H9 (cell line): Measurements from ENCODE around the gene DNAI7. TPM values are rescaled to one million over a fixed set of nuclear protein-coding genes. Genes with fewer than 3 reads are reported as not detected.

Source experiments
- DNase-seq: peaks from one replicate; pipeline ENCODE4 v3.0.0-alpha.2; 2017
- H2AFZ ChIP-seq: one replicate; pipeline ENCODE4 v1.6.1; 2013; ENCODE audit warnings: mild to moderate bottlenecking, low read length, control low read depth, moderate library complexity
- H2AK5ac ChIP-seq: 2 replicates; pipeline ENCODE4 v1.6.1; 2013; ENCODE audit warnings: low read length, control low read depth, mixed read lengths; ENCODE audit not compliant: insufficient read length
- H2BK120ac ChIP-seq: one replicate; pipeline ENCODE4 v1.6.1; 2013; ENCODE audit warnings: low read depth, mild to moderate bottlenecking, low read length, control low read depth, inconsistent platforms; ENCODE audit not compliant: poor library complexity, severe bottlenecking
- H2BK12ac ChIP-seq: 2 replicates; pipeline ENCODE4 v1.6.1; 2013; ENCODE audit warnings: low read length, control low read depth, mixed read lengths, low read depth; ENCODE audit not compliant: insufficient read length
- H2BK15ac ChIP-seq: 2 replicates; pipeline ENCODE4 v1.6.1; 2013; ENCODE audit warnings: low read depth, low read length, control low read depth
- H2BK20ac ChIP-seq: one replicate; pipeline ENCODE4 v1.6.1; 2013; ENCODE audit warnings: low read depth, mild to moderate bottlenecking, low read length, control low read depth, inconsistent platforms; ENCODE audit not compliant: poor library complexity, severe bottlenecking
- H2BK5ac ChIP-seq: 2 replicates; pipeline ENCODE4 v1.6.1; 2013; ENCODE audit warnings: low read length, control low read depth, mixed read lengths; ENCODE audit not compliant: insufficient read length
- H3K14ac ChIP-seq: 2 replicates; pipeline ENCODE4 v1.6.1; 2013; ENCODE audit warnings: low read length, control low read depth; ENCODE audit not compliant: insufficient read depth
- H3K18ac ChIP-seq: 2 replicates; pipeline ENCODE4 v1.6.1; 2013; ENCODE audit warnings: low read depth, mild to moderate bottlenecking, mixed read lengths, low read length, control low read depth; ENCODE audit not compliant: insufficient read length
- H3K23ac ChIP-seq: 2 replicates; pipeline ENCODE4 v1.6.1; 2013; ENCODE audit warnings: low read length, control low read depth, mixed read lengths, low read depth; ENCODE audit not compliant: insufficient read length
- H3K23me2 ChIP-seq: 2 replicates; pipeline ENCODE4 v1.6.1; 2013; ENCODE audit warnings: low read depth, mild to moderate bottlenecking, mixed read lengths, low read length, control low read depth; ENCODE audit not compliant: insufficient read length, poor library complexity, severe bottlenecking
- H3K27ac ChIP-seq: 2 replicates; pipeline ENCODE4 v1.5.1; 2013; ENCODE audit warnings: low read length, control low read depth, mixed read lengths, low read depth; ENCODE audit not compliant: insufficient read length
- H3K27me3 ChIP-seq: 2 replicates; pipeline ENCODE4 v1.6.1; 2013; ENCODE audit warnings: low read length, control low read depth, inconsistent platforms; ENCODE audit not compliant: insufficient read depth
- H3K4ac ChIP-seq: 2 replicates; pipeline ENCODE4 v1.6.1; 2013; ENCODE audit warnings: low read depth, mild to moderate bottlenecking, control low read depth, inconsistent platforms, low read length, moderate library complexity
- H3K4me1 ChIP-seq: 2 replicates; pipeline ENCODE4 v1.6.1; 2013; ENCODE audit warnings: low read length, control low read depth, inconsistent platforms; ENCODE audit not compliant: insufficient read depth
- H3K4me2 ChIP-seq: 2 replicates; pipeline ENCODE4 v1.6.1; 2013; ENCODE audit warnings: low read length, control low read depth, mixed read lengths; ENCODE audit not compliant: insufficient read length, insufficient read depth
- H3K56ac ChIP-seq: 2 replicates; pipeline ENCODE4 v1.6.1; 2013; ENCODE audit warnings: low read depth, mild to moderate bottlenecking, mixed read lengths, low read length, control low read depth; ENCODE audit not compliant: insufficient read length
- H3K79me1 ChIP-seq: 2 replicates; pipeline ENCODE4 v1.6.1; 2013; ENCODE audit warnings: low read depth, mild to moderate bottlenecking, moderate library complexity, low read length, control low read depth, inconsistent platforms; ENCODE audit not compliant: insufficient read depth, poor library complexity, severe bottlenecking
- H3K79me2 ChIP-seq: 2 replicates; pipeline ENCODE4 v1.6.1; 2013; ENCODE audit warnings: low read length, control low read depth, inconsistent platforms; ENCODE audit not compliant: insufficient read depth
- H3K9ac ChIP-seq: 2 replicates; pipeline ENCODE4 v1.6.1; 2013; ENCODE audit warnings: low read length, control low read depth, mixed read lengths; ENCODE audit not compliant: insufficient read length; ENCODE audit errors: extremely low read depth
- H3K9me3 ChIP-seq: one replicate; pipeline ENCODE4 v1.6.1; 2013; ENCODE audit warnings: low read depth, low read length, inconsistent platforms; ENCODE audit not compliant: control insufficient read depth
- H3T11ph ChIP-seq: one replicate; pipeline ENCODE4 v1.6.1; 2013; ENCODE audit warnings: mild to moderate bottlenecking, low read length, control low read depth, inconsistent platforms
- H4K20me1 ChIP-seq: one replicate; pipeline ENCODE4 v1.6.1; 2013; ENCODE audit not compliant: control insufficient read depth, insufficient read length, insufficient read depth
- H4K5ac ChIP-seq: 2 replicates; pipeline ENCODE4 v1.6.1; 2013; ENCODE audit warnings: low read depth, mild to moderate bottlenecking, mixed read lengths, low read length, control low read depth; ENCODE audit not compliant: insufficient read length
- H4K8ac ChIP-seq: replicated peaks from 2 replicates; pipeline ENCODE4 v1.6.1; 2013; ENCODE audit warnings: low read length, control low read depth, mixed read lengths, low read depth; ENCODE audit not compliant: insufficient read length
- H4K91ac ChIP-seq: 2 replicates; pipeline ENCODE4 v1.6.1; 2013; ENCODE audit warnings: low read depth, mild to moderate bottlenecking, moderate library complexity, mixed read lengths, low read length, control low read depth; ENCODE audit not compliant: insufficient read length
- H3K27ac Mint-ChIP-seq, 3 experiments: 2 replicates in 2 of 3; 3 replicates in 1 of 3; pipeline ENCODE4 v1.8.0; 2020 to 2021; ENCODE audit warnings: mixed read lengths in 3 of 3, mild to moderate bottlenecking in 1 of 3, moderate library complexity in 1 of 3
- H3K27me3 Mint-ChIP-seq: 2 replicates; pipeline ENCODE4 v1.8.0; 2021; ENCODE audit warnings: low read depth, mild to moderate bottlenecking, moderate library complexity, mixed read lengths
- H3K36me3 Mint-ChIP-seq, 3 experiments: 2 replicates in 2 of 3; 3 replicates in 1 of 3; pipeline ENCODE4 v1.8.0; 2020 to 2021; ENCODE audit warnings: low read depth in 3 of 3, mixed read lengths in 3 of 3; ENCODE audit not compliant: insufficient read depth in 1 of 3
- H3K4me1 Mint-ChIP-seq, 2 experiments: 2 replicates each; pipeline ENCODE4 v1.8.0; 2020; ENCODE audit warnings: mixed read lengths in 2 of 2
- H3K4me3 Mint-ChIP-seq, 2 experiments: 2 replicates in 1 of 2; 3 replicates in 1 of 2; pipeline ENCODE4 v1.8.0; 2020 to 2021; ENCODE audit warnings: mild to moderate bottlenecking in 2 of 2, mixed read lengths in 2 of 2, moderate library complexity in 1 of 2
- H3K9me3 Mint-ChIP-seq, 2 experiments: 2 replicates in 1 of 2; 3 replicates in 1 of 2; pipeline ENCODE4 v1.8.0; 2020; ENCODE audit warnings: mild to moderate bottlenecking in 2 of 2, mixed read lengths in 2 of 2, moderate library complexity in 1 of 2
- CTCF ChIP-seq: fragments of 200-600 bp; sonication (generic); conservative IDR thresholded peaks from 3 replicates; pipeline ENCODE4 v1.8.0; 2021; ENCODE audit warnings: antibody characterized with exemption, mild to moderate bottlenecking
- WGBS: extraction: QIAGEN DNeasy Blood & Tissue Kit; methylation state at CpG from one replicate; pipeline ENCODE4 v1.1.7; 2013; ENCODE audit warnings: missing lambda C conversion rate, low lambda C conversion rate, mixed read lengths; ENCODE audit not compliant: insufficient read length; ENCODE audit errors: extremely low coverage; 5-methylcytosine and 5-hydroxymethylcytosine counted together
- total RNA-seq: library from RNA; stranded (reverse); gene quantifications from 2 replicates; pipeline ENCODE4 v1.2.1, GENCODE V29; 2021

Gene DNAI7
- total RNA-seq, 1 experiment from 2014 or later, result not detected

GRCh38 chr12:25115677-25116076, 79.3 kb downstream of the DNAI7 start:
- H4K20me1 ChIP-seq, result no peaks in the 10 kb centered on the region

More at GRCh38 chr12:25115677-25116076, 79.3 kb downstream of the DNAI7 start:
- H3K4ac ChIP-seq, result no peak overlapping the region
- no peak overlapping the region for H4K8ac ChIP-seq
- H3K27me3 Mint-ChIP-seq, result no peaks in the 10 kb centered on the region
- H3K27ac ChIP-seq, result no peak overlapping the region
- H3T11ph ChIP-seq, result no peak overlapping the region
- H2BK5ac ChIP-seq, result no peak overlapping the region
- TF ChIP-seq CTCF, result no peak
- no peak overlapping the region for H4K5ac ChIP-seq
- H4K91ac ChIP-seq, result no peak overlapping the region
- H3K23ac ChIP-seq, result no peak overlapping the region
- H2BK15ac ChIP-seq, result no peak overlapping the region
- H3K4me3 Mint-ChIP-seq, result no peak overlapping the region
- no peak overlapping the region for H3K9ac ChIP-seq
- no peak overlapping the region for H2AK5ac ChIP-seq
- H3K4me1 Mint-ChIP-seq, result no peaks in the 10 kb centered on the region
- no peak overlapping the region for H3K56ac ChIP-seq
- H3K27ac Mint-ChIP-seq, result no peak overlapping the region
- no peaks in the 10 kb centered on the region for H3K36me3 Mint-ChIP-seq
- H3K9me3 Mint-ChIP-seq, result no peaks in the 10 kb centered on the region; a peak in 1 of 5 replicates
- no peaks in the 10 kb centered on the region for H3K23me2 ChIP-seq
- H3K79me1 ChIP-seq, result no peaks in the 10 kb centered on the region
- H2AFZ ChIP-seq, result no peak overlapping the region
- no peak for DNase-seq
- H3K4me2 ChIP-seq, result no peak overlapping the region
- H3K27me3 ChIP-seq, result no peaks in the 10 kb centered on the region
- H3K18ac ChIP-seq, result no peak overlapping the region
- no peak overlapping the region for H2BK20ac ChIP-seq
- H2BK12ac ChIP-seq, result no peak overlapping the region
- no peaks in the 10 kb centered on the region for H3K4me1 ChIP-seq
- H3K14ac ChIP-seq, result no peak overlapping the region
- no peaks in the 10 kb centered on the region for H3K79me2 ChIP-seq
- no peaks in the 10 kb centered on the region for H3K9me3 ChIP-seq
- no CpG with 5 or more reads among the region's 2 CpGs for WGBS
- no peak overlapping the region for H2BK120ac ChIP-seq
